Measurements from ENCODE around the gene STARD7.

DNA sequence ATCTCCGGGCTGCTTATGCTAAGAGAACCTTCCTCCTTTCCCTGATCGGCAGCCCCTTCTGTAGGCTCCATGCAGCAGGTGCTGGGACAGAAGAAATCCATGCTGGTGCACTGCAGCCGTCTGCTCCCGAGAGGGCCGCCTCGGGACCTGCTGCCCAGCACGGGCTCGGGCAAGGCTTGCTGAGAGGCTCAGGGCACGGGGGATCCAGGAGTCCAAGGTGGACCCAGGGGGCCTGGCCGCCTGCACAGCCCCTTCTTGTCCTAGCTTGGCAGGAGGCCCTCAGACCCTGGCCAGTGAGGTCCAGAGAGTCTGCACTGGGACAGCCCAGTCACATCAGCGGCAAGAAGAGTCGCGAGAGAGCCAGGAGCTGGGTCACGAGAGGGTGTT, 50.1 kb downstream of the STARD7 start:
- TF ChIP-seq, protein P1, sequence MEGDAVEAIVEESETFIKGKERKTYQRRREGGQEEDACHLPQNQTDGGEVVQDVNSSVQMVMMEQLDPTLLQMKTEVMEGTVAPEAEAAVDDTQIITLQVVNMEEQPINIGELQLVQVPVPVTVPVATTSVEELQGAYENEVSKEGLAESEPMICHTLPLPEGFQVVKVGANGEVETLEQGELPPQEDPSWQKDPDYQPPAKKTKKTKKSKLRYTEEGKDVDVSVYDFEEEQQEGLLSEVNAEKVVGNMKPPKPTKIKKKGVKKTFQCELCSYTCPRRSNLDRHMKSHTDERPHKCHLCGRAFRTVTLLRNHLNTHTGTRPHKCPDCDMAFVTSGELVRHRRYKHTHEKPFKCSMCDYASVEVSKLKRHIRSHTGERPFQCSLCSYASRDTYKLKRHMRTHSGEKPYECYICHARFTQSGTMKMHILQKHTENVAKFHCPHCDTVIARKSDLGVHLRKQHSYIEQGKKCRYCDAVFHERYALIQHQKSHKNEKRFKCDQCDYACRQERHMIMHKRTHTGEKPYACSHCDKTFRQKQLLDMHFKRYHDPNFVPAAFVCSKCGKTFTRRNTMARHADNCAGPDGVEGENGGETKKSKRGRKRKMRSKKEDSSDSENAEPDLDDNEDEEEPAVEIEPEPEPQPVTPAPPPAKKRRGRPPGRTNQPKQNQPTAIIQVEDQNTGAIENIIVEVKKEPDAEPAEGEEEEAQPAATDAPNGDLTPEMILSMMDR (IDR thresholded peaks at IDR 0.05): no peak
- no peak for TF ChIP-seq POLR2A (IDR thresholded peaks at IDR 0.05)
